Mucosa of stomach (tissue), 1 donor: Measurements from ENCODE around the gene CBX7.

Experiments
- H3K27me3 ChIP-seq: one replicate; pipeline ENCODE4 v1.7.0; 2013; ENCODE audit warnings: mild to moderate bottlenecking, low read length; ENCODE audit not compliant: control insufficient read depth, insufficient read depth
- H3K36me3 ChIP-seq: one replicate; pipeline ENCODE4 v1.7.0; 2013; ENCODE audit warnings: low read length; ENCODE audit not compliant: control insufficient read depth, insufficient read depth
- H3K4me1 ChIP-seq: one replicate; pipeline ENCODE4 v1.7.0; 2013; ENCODE audit warnings: mild to moderate bottlenecking, low read length; ENCODE audit not compliant: control insufficient read depth, insufficient read depth
- H3K4me3 ChIP-seq: one replicate; pipeline ENCODE4 v1.7.0; 2013; ENCODE audit warnings: low read length
- H3K9ac ChIP-seq: one replicate; pipeline ENCODE4 v1.7.0; 2013; ENCODE audit warnings: mild to moderate bottlenecking, low read length, moderate library complexity
- H3K9me3 ChIP-seq: one replicate; pipeline ENCODE4 v1.7.0; 2013; ENCODE audit warnings: mild to moderate bottlenecking, low read length, moderate library complexity; ENCODE audit not compliant: control insufficient read depth
- donor health status: Pancreatic carcinoma.

The CBX7 gene

GRCh38 chr22:39103431-39103830 is 49.0 kb downstream of the CBX7 start:
- Histone ChIP-seq H3K36me3 (no peaks in the 10 kb centered on the region), H3K9me3 (no peaks in the 10 kb centered on the region), H3K4me1 (no peaks in the 10 kb centered on the region), H3K9ac (no peak overlapping the region), H3K27me3 (no peaks in the 10 kb centered on the region), H3K4me3 (no peak overlapping the region)

DNA sequence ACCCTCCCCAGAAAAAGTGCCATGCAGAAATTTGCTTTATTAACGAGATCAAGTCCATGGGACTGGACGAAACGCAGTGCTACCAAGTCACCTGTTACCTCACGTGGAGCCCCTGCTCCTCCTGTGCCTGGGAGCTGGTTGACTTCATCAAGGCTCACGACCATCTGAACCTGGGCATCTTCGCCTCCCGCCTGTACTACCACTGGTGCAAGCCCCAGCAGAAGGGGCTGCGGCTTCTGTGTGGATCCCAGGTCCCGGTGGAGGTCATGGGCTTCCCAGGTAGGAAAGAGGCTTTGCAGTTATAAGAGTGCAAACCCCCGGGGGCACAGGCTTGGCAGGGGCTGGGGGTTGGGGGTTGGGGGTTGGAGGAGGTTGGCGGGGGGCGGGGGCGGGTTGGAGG is 51.3 kb downstream of the CBX7 start:
- H3K27me3 ChIP-seq: no peaks in the 10 kb centered on the region
- H3K4me3 ChIP-seq: no peak overlapping the region
- H3K9ac ChIP-seq: no peak overlapping the region
- no peaks in the 10 kb centered on the region for H3K36me3 ChIP-seq
- H3K4me1 ChIP-seq: peaks cover 5% of the 10 kb centered on the region
- H3K9me3 ChIP-seq: no peaks in the 10 kb centered on the region

DNA sequence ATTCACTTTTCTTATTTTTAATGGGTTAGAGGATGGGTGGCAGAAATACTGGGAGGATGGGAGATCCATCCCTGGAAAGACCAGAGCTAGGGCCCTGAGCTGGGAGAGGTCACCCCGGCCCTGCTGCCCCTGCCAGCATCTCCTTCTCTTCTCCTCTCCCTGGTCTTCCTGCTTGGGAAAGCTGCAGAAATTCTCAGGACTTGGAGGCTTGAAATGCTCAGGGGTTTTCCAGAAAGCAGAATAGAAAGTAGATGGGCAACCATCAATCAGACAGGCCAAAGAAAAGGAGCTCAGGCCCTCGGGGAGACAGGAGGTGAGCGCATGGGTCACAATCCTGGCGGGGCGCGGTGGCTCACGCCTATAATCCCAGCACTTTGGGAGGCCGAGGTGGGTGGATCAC is 53.9 kb downstream of the CBX7 start:
- Histone ChIP-seq H3K9ac (no peak overlapping the region), H3K9me3 (no peaks in the 10 kb centered on the region), H3K27me3 (no peaks in the 10 kb centered on the region), H3K36me3 (no peaks in the 10 kb centered on the region), H3K4me1 (peaks cover 5% of the 10 kb centered on the region), H3K4me3 (no peak overlapping the region)

DNA sequence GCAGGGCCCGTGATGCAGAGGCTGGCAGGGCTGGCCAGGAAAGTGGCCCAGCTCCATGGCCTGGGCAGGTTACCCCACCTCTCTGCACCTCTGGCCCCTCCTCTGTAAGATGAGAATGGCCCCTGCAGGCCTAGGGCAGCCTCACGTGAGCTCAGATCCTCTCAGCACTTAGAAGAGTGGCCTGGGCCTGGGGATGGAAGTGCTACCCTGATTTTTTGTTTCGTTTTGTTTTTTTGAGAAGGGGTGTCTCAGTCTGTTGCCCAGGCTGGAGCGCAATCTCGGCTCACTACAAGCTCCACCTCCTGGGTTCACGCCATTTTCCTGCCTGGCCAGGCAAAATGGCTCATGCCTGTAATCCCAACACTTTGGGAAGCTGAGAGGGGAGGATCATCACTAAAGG is 54.5 kb downstream of the CBX7 start:
- no peak overlapping the region for H3K4me3 ChIP-seq
- H3K4me1 ChIP-seq: peaks cover 5% of the 10 kb centered on the region
- no peaks in the 10 kb centered on the region for H3K27me3 ChIP-seq
- no peaks in the 10 kb centered on the region for H3K9me3 ChIP-seq
- H3K9ac ChIP-seq: no peak overlapping the region
- no peaks in the 10 kb centered on the region for H3K36me3 ChIP-seq

GRCh38 chr22:39097098-39098020 is 55.1 kb downstream of the CBX7 start, which contains the start of gene APOBEC3H:
Gene APOBEC3H, plus strand, starts transcription at chr22:39097244. Its CDS starts 3,035 bp downstream, at chr22:39100279.
- Histone ChIP-seq H3K27me3 (no peaks in the 10 kb centered on the region), H3K9ac (no peak within 1 kb of the TSS), H3K9me3 (no peaks in the 10 kb centered on the region), H3K4me1 (peaks cover 5% of the 10 kb centered on the region), H3K4me3 (no peak within 1 kb of the TSS), H3K36me3 (no peaks in the 10 kb centered on the region)

DNA sequence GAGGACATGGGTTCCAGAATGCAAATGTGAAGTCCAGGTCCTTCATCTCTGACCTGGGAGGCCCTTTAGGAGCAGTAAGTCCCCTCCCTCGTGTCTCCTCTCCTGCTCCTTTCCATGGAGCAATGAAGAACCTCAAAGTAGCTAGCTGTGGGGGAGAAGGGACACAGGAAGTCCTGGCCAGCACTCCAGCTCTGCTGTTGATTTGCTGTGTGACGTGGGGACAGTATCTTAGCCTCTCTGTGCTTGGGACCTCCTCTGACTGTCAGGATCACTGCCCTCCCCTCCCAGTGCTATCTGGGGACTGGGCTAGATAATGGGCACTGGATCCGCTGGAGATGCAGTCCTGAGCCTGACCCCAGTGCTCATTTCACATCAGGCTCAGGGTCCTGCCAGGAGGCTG is 56.5 kb downstream of the CBX7 start:
- peaks cover 5% of the 10 kb centered on the region for H3K27me3 ChIP-seq

GRCh38 chr22:39094717-39095389 is 57.6 kb downstream of the CBX7 start:
- H3K4me1 ChIP-seq: peaks cover 5% of the 10 kb centered on the region
- no peak overlapping the region for H3K4me3 ChIP-seq
- H3K9me3 ChIP-seq: no peaks in the 10 kb centered on the region
- H3K27me3 ChIP-seq: peaks cover 11% of the 10 kb centered on the region
- H3K36me3 ChIP-seq: no peaks in the 10 kb centered on the region
- H3K9ac ChIP-seq: no peak overlapping the region

More for the DNA sequence above, 56.5 kb downstream of the CBX7 start:
- Histone ChIP-seq H3K4me3 (no peak overlapping the region), H3K4me1 (peaks cover 5% of the 10 kb centered on the region), H3K9ac (no peak overlapping the region), H3K36me3 (no peaks in the 10 kb centered on the region), H3K9me3 (no peaks in the 10 kb centered on the region)

GRCh38 chr22:39092111-39092862 is 60.2 kb downstream of the CBX7 start:
- Histone ChIP-seq H3K4me1 (peaks cover 2% of the 10 kb centered on the region), H3K36me3 (no peaks in the 10 kb centered on the region), H3K9me3 (no peaks in the 10 kb centered on the region), H3K9ac (no peak overlapping the region), H3K4me3 (no peak overlapping the region), H3K27me3 (peaks cover 11% of the 10 kb centered on the region)

DNA sequence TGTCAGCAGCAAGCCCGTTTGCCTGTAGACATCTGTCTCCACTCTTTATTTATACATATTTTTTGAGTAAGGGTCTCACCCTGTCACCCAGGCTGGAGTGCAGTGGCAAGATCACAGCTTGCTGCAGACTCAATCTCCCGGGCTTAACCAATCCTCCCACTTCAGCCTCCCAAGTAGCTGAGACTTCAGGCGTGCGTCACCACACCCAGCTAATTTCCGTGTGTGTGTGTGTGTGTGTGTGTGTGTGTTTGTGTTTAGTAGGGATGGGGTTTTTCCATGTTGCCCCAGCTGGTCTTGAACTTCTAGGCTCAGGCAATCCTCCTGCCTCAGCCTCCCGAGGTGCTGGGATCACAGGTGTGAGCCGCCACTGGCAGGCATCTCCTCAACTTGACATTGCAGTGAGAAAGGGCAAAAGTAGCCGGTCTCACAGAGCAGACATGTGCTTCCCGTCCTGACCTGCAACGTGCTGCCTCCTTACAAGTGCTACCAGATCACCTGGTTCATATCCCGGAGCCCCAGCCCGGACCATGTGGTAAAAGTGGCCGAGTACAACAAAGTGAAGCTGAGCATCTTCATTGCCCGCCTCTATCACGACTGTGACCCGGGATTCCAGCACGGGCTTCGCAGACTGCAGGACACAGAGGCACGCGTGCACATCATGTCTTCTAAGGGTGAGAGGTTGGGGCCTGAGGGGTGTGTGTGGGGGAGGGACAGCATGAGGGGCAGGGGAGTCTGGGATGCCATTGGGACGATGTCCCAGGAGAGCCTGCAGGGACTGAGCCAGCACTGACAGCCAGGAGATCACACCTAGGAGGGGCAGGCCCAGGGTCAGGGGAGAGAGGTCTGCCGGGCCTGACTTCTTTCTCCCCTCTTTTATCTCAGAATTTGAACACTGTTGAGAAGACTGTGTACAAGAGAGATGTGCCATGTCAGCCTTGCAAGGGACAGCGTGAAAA is 61.1 kb downstream of the CBX7 start:
- Histone ChIP-seq H3K9me3 (no peaks in the 10 kb centered on the region), H3K9ac (no peak overlapping the region), H3K27me3 (peaks cover 11% of the 10 kb centered on the region), H3K36me3 (no peaks in the 10 kb centered on the region), H3K4me1 (no peaks in the 10 kb centered on the region), H3K4me3 (no peak overlapping the region)

DNA sequence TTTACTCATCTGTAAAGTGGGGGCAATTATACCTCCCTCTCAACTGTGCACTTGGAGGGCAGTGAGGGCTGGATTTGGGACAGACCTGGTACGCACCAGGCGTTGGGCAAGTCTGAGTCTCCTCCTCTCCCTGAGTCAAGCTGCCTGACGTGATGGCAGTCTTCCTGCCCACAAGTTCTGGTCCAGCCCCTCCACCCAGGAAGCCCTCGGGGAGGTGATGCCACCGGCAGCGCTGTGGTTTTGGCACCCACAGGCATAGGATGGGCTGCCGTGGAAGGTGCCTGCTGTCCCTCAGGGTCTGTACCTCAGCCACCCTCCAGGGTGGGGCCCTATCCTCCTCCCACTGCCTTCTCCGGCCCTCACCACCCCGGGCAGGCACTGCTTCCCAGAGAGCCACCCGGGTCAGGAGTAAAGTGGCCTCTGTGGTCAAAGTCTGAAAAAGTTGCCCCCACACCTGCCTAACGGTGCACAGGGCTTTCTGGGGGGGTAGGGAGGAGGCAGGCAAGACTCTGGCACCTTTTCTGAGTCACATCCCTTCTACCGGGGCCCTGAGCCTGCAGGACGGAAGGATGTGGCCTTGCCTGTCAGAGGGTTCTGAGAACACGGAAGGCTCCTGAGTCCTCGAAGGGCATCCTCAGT is 61.9 kb downstream of the CBX7 start:
- no peak overlapping the region for H3K9ac ChIP-seq
- H3K9me3 ChIP-seq: no peaks in the 10 kb centered on the region
- no peaks in the 10 kb centered on the region for H3K4me1 ChIP-seq
- H3K27me3 ChIP-seq: peaks cover 11% of the 10 kb centered on the region
- H3K36me3 ChIP-seq: no peaks in the 10 kb centered on the region
- H3K4me3 ChIP-seq: no peak overlapping the region

- no peak overlapping the region for H3K9ac ChIP-seq
- H3K9me3 ChIP-seq: no peaks in the 10 kb centered on the region
- H3K27me3 ChIP-seq: peaks cover 11% of the 10 kb centered on the region
- no peak overlapping the region for H3K4me3 ChIP-seq
- H3K36me3 ChIP-seq: no peaks in the 10 kb centered on the region
- H3K4me1 ChIP-seq: no peaks in the 10 kb centered on the region
Observed at GRCh38 chr22:39089928-39090327, 62.6 kb downstream of the CBX7 start.
